SJSA1 (cell line): Measurements from ENCODE around the gene FZD4. TPM values are rescaled to one million over a fixed set of nuclear protein-coding genes. Genes with fewer than 3 reads are reported as not detected.
"Not testable (repeated sequence)": the region's sequence is repeated elsewhere in the genome, so short reads cannot be mapped to it uniquely, and the experiment has no call there.

Experiments used
- DNase-seq, 2 experiments: peaks; one replicate each; pipeline ENCODE4 v3.0.0-alpha.2; 2015 to 2020; ENCODE audit warnings: low spot score in 2 of 2, low read depth in 1 of 2
- H3K27ac ChIP-seq: fragments of 250-450 bp; sonication (Bioruptor Pico); 2 replicates; pipeline ENCODE4 v1.5.1; 2020; ENCODE audit warnings: mild to moderate bottlenecking, moderate library complexity
- H3K27me3 ChIP-seq: fragments of 250-450 bp; sonication (Bioruptor Pico); replicated peaks from 2 replicates; pipeline ENCODE4 v1.5.1; 2020; ENCODE audit warnings: mild to moderate bottlenecking, moderate library complexity
- H3K36me3 ChIP-seq: fragments of 250-450 bp; sonication (Bioruptor Pico); 2 replicates; pipeline ENCODE4 v1.5.1; 2020; ENCODE audit warnings: mild to moderate bottlenecking
- H3K4me1 ChIP-seq: fragments of 250-450 bp; sonication (Bioruptor Pico); replicated peaks from 2 replicates; pipeline ENCODE4 v1.6.1; 2021; ENCODE audit warnings: mild to moderate bottlenecking
- H3K4me3 ChIP-seq: fragments of 250-450 bp; sonication (Bioruptor Pico); 2 replicates; pipeline ENCODE4 v1.5.1; 2020; ENCODE audit warnings: mild to moderate bottlenecking
- H3K9me3 ChIP-seq: fragments of 250-450 bp; sonication (Bioruptor Pico); replicated peaks from 2 replicates; pipeline ENCODE4 v1.5.1; 2020; ENCODE audit warnings: mild to moderate bottlenecking
- total RNA-seq: library from RNA; depleted of rRNA; stranded (reverse); fragments of >200 nt; shearing (Covaris generic); gene quantifications from 2 replicates; pipeline ENCODE4 v1.2.3, GENCODE V29; 2014

The FZD4 gene
- total RNA-seq, 1 experiment from 2014 or later: 1.6 TPM

DNA sequence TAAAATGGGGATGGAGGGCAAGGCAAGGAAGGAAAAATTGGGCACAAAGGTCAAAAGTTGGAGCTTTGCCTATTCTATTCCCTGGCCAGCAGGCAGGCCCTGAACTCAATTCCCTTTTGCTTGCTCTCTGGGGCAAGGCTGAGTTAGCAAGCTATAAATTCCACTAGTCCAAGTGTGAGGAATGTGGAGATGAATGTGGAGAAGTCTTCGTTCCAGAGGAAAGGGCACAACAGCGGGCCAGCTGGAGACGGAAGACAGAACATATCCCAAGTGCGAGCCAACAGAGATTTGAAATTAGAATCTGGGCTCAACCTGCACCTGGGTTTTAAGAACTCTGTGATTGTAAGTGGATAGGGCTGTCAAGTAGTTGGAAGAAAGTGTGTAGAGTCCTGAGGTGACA, 29.5 kb upstream of the FZD4 start:
- Histone ChIP-seq H3K4me1 (no peaks in the 10 kb centered on the region), H3K27me3 (no peaks in the 10 kb centered on the region), H3K4me3 (no peak overlapping the region), H3K36me3 (no peaks in the 10 kb centered on the region), H3K27ac (no peak overlapping the region), H3K9me3 (no peaks in the 10 kb centered on the region)
- DNase-seq: no peak

GRCh38 chr11:86983021-86983488, 27.9 kb upstream of the FZD4 start:
- H3K4me3 ChIP-seq: no peak overlapping the region
- no peaks in the 10 kb centered on the region for H3K4me1 ChIP-seq
- no peaks in the 10 kb centered on the region for H3K27me3 ChIP-seq
- DNase-seq: no peak
- H3K9me3 ChIP-seq: no peaks in the 10 kb centered on the region
- H3K36me3 ChIP-seq: no peaks in the 10 kb centered on the region
- no peak overlapping the region for H3K27ac ChIP-seq

DNA sequence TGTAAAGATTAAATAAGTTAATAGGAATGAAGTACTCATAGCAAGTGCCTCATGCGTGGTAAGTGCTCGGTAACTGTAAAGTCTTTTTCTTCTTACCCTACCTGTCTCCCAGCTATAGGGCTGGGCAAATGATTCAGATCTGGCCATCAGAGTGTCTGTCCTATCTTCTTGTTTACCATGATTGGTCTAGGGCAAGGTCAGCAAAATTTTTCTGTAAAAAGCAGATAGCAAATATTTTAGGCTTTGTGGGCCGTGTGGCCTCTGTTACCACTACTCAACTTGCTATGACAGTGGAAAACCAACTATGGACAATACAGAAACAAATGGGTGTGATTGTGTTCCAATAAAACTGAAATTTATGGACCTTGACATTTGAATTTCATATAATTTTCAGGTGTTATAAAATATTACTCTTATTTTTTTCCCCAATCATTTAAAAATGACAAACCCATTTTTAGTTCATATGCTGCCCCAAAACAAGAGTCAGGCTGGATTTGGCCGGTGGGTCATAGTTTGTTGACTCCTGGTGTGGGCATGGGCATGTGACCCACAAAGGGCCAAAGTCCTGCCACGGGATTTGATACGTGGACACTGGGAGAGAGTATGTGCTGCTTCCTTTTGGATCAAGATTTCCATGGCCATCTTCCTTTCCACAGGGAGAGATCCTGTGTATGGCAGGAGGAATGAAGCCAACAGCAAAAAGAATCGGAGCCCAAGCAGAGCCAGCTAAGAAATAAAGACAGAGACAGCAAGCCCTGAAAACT, 26.8 kb upstream of the FZD4 start:
- no peaks in the 10 kb centered on the region for H3K36me3 ChIP-seq
- H3K27ac ChIP-seq: no peak overlapping the region
- no peak overlapping the region for H3K4me3 ChIP-seq
- no peaks in the 10 kb centered on the region for H3K9me3 ChIP-seq
- no peaks in the 10 kb centered on the region for H3K4me1 ChIP-seq
- no peaks in the 10 kb centered on the region for H3K27me3 ChIP-seq
- DNase-seq: no peak

DNA sequence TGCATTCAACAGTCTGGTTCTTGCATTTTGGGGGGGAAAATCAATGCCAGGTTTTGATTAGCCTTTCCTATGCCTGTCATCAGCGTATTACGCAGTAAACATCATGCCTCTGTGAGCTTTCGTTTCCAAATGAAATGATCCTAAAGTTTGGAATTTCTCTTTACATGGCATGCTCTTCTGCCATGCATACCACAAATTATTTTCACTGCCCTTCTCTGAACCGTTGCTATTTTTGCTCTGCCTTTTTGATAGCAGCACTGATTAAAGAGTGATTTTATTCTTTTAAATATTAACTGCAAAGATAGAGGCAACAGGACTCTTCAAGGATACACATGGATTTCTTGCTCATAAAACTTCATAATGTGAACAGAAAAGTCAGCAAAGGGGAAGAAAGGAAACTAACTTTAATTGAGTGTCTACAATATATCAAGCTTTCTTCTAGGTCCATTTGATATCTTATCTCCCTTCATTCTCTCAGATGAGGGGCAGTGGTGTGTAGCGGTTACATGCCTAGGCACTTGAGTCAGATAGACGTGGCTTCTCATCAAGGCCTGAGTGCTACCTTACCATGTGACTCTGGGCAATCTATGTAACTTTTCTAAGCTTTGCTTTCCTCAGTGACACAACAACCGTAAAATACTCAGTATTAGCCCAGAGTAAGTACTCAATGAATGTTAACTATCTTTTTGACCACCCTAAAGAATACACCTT, 25.0 kb upstream of the FZD4 start:
- no peaks in the 10 kb centered on the region for H3K9me3 ChIP-seq
- no peak for DNase-seq
- no peaks in the 10 kb centered on the region for H3K27me3 ChIP-seq
- H3K36me3 ChIP-seq: no peaks in the 10 kb centered on the region
- no peak overlapping the region for H3K4me3 ChIP-seq
- no peak overlapping the region for H3K27ac ChIP-seq
- no peaks in the 10 kb centered on the region for H3K4me1 ChIP-seq

DNA sequence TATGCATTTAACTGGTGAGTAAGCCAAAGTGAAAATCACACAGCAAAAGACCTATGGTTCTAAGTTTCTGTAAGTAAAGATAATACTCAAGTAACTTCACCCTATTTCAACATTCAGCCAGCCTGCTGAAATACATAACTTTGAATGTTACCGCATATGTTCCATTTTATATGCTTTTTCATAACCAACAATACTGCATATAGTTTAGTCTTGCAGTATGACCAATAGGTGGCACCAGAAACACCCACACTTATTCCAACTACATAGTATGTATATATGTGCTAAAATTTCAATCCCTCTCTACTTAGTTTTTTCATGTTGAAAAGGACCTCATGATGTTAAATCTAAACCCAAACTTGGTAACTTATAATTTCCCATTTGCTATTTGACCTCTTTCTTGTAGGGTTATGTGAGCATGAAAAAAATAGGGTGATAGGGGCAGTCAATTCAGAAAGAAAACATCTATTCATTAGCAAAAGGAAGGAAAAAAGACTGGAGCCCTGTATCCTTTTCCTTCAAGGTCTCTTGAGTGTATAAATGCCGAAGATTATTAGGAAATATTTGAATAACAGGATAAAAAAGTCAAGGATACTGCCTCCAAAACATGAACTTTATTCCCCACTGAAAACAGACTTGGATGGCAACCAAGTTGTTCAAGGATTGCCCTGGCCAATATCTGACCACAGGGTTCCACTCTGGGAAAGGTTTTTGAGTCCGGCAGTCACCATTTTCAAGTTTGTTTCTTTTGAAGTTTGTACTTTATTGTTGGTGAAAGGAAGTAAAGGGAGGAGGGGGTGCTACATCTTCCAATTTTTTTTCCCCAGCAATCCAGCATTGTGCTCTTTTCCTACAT, 23.8 kb upstream of the FZD4 start:
- Histone ChIP-seq H3K27me3 (no peaks in the 10 kb centered on the region), H3K9me3 (no peaks in the 10 kb centered on the region), H3K4me1 (no peaks in the 10 kb centered on the region), H3K4me3 (no peak overlapping the region), H3K36me3 (no peaks in the 10 kb centered on the region), H3K27ac (no peak overlapping the region)
- DNase-seq: no peak

- Histone ChIP-seq H3K4me3 (no peak overlapping the region), H3K27ac (no peak overlapping the region), H3K36me3 (no peaks in the 10 kb centered on the region), H3K9me3 (no peaks in the 10 kb centered on the region), H3K27me3 (no peaks in the 10 kb centered on the region), H3K4me1 (no peaks in the 10 kb centered on the region)
- no peak for DNase-seq
Measured at GRCh38 chr11:86978247-86978646, 23.1 kb upstream of the FZD4 start.

DNA sequence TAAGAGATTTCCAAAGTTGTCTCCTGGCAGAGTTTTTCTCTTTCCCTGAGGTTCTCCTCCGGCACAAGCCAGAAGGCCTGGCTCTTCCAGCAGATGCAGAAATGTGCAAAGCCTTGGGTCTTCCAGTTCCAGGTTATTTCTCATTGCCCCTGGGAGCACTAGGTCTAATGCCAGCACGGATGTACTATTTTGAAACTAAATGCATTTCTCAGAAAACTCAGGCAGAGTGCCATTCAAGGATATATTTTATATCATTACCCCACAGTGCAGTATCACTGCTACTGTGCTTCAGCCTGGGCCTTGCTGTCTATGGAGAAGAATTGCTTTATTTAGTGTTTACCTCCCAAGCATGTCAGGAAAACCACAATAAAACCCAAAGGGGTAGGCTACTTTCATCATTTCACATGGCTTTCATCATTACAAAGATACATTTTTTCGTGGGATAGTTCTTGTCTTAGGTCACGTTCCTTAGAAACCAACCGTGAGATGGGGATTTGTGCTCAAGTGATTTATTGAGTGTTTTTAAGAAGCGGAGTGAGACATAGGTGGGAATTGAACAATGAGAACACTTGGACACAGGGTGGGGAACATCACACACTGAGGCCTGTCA, 22.4 kb upstream of the FZD4 start:
- DNase-seq: no peak
- H3K27ac ChIP-seq: no peak overlapping the region
- H3K27me3 ChIP-seq: no peaks in the 10 kb centered on the region
- no peaks in the 10 kb centered on the region for H3K9me3 ChIP-seq
- no peaks in the 10 kb centered on the region for H3K36me3 ChIP-seq
- H3K4me1 ChIP-seq: no peaks in the 10 kb centered on the region
- H3K4me3 ChIP-seq: no peak overlapping the region

DNA sequence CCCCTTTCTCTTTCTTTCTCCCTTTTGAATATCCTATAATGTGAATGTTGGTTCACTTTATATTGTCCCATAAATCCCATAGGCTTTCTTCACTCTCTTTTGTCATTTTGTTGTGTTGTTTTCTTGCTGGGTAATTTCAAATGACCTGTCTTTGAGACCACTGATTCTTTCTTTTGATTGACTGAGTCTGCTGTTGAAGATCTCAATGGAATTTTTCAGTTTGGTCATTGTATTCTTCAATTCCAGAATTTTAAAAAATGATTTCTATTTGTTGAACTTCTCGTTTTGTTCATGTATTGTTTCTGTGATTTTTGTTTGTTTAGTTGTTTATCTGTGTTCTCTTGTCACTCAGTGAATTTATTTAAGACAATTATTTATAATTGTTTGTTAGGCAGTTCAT, 17.5 kb upstream of the FZD4 start:
- Histone ChIP-seq H3K9me3 (no peaks in the 10 kb centered on the region), H3K4me1 (no peaks in the 10 kb centered on the region), H3K4me3 (no peak overlapping the region), H3K27ac (no peak overlapping the region), H3K36me3 (no peaks in the 10 kb centered on the region), H3K27me3 (no peaks in the 10 kb centered on the region)
- DNase-seq: no peak

- Histone ChIP-seq H3K9me3 (no peaks in the 10 kb centered on the region), H3K27ac (no peak overlapping the region), H3K4me1 (no peaks in the 10 kb centered on the region), H3K36me3 (no peaks in the 10 kb centered on the region), H3K4me3 (no peak overlapping the region), H3K27me3 (no peaks in the 10 kb centered on the region)
- DNase-seq: no peak
Measured at GRCh38 chr11:86969258-86969657, 14.1 kb upstream of the FZD4 start.

DNA sequence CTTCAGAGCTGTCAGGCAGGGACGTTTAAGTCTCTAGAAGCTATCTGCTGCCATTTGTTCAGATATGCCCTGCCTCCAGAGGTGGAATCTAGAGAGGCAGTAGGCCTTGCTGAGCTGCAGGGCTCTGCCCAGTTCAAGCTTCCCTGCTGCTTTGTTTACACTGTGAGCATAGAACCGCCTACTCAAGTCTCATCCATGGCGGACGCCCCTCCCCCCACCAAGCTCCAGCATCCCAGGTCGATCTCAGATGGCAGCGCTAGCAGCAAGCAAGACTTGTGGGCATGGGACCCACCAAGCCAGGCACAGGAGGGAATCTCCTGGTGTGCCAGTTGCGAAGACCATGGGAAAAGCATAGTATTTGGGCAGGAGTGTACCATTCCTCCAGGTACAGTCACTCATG, 12.4 kb upstream of the FZD4 start:
- not testable (repeated sequence) for H3K4me1 ChIP-seq, H3K36me3 ChIP-seq, H3K27ac ChIP-seq, H3K27me3 ChIP-seq, H3K9me3 ChIP-seq, H3K4me3 ChIP-seq, DNase-seq

GRCh38 chr11:86957976-86958646, 2.9 kb upstream of the FZD4 start:
- no peaks in the 10 kb centered on the region for H3K27me3 ChIP-seq

GRCh38 chr11:86956905-86957195, 1.7 kb upstream of the FZD4 start:
- 0 out of 2 replicates have a peak, but pooled peaks cover 2% of the 10 kb centered on the region for H3K36me3 ChIP-seq
- no peaks in the 10 kb centered on the region for H3K27me3 ChIP-seq
- H3K4me1 ChIP-seq: peaks cover 10% of the 10 kb centered on the region; the same call in 1 of the 2 replicates
- H3K4me3 ChIP-seq: no peak overlapping the region
- no peak for DNase-seq
- no peak overlapping the region for H3K27ac ChIP-seq
- no peaks in the 10 kb centered on the region for H3K9me3 ChIP-seq

More at GRCh38 chr11:86957976-86958646, 2.9 kb upstream of the FZD4 start:
- H3K9me3 ChIP-seq: no peaks in the 10 kb centered on the region
- no peak for DNase-seq
- H3K4me3 ChIP-seq: no peak overlapping the region
- H3K27ac ChIP-seq: no peak overlapping the region
- H3K36me3 ChIP-seq: 0 out of 2 replicates have a peak, but pooled peaks cover 2% of the 10 kb centered on the region
- H3K4me1 ChIP-seq: peaks cover 10% of the 10 kb centered on the region; the same call in 1 of the 2 replicates

GRCh38 chr11:86955111-86955360, 159 bp downstream of the FZD4 start:
- Histone ChIP-seq H3K27me3 (no peaks in the 10 kb centered on the region), H3K4me3 (peak overlapping the region; percentile 74), H3K9me3 (no peaks in the 10 kb centered on the region), H3K36me3 (0 out of 2 replicates have a peak, but pooled peaks cover 2% of the 10 kb centered on the region), H3K27ac (no peak overlapping the region), H3K4me1 (peaks cover 17% of the 10 kb centered on the region)
- no peak for DNase-seq
